Upper lobe of left lung (tissue), 4 donors: ENCODE measurements around the gene UBE2N.

Experiments
- POLR2AphosphoS5 ChIP-seq, 2 donors: sonication (generic); formaldehyde crosslinking; IDR thresholded peaks; one replicate each; pipeline ENCODE4 v1.5.1; 2017; ENCODE audit warnings: antibody characterized with exemption in 2 of 2
- TF ChIP-seq, protein P1 (sequence below), 6 experiments: fragments of 450-650 bp in 4 of 6; fragments of 200-600 bp in 2 of 6; sonication (generic) in 2 of 6; IDR thresholded peaks; one replicate each; pipeline ENCODE4 v1.5.1; 2016 to 2019; ENCODE audit warnings: antibody characterized with exemption in 6 of 6

GRCh38 chr12:93484315-93484981 lies 42.7 kb upstream of the UBE2N start:
- TF ChIP-seq, protein P1, sequence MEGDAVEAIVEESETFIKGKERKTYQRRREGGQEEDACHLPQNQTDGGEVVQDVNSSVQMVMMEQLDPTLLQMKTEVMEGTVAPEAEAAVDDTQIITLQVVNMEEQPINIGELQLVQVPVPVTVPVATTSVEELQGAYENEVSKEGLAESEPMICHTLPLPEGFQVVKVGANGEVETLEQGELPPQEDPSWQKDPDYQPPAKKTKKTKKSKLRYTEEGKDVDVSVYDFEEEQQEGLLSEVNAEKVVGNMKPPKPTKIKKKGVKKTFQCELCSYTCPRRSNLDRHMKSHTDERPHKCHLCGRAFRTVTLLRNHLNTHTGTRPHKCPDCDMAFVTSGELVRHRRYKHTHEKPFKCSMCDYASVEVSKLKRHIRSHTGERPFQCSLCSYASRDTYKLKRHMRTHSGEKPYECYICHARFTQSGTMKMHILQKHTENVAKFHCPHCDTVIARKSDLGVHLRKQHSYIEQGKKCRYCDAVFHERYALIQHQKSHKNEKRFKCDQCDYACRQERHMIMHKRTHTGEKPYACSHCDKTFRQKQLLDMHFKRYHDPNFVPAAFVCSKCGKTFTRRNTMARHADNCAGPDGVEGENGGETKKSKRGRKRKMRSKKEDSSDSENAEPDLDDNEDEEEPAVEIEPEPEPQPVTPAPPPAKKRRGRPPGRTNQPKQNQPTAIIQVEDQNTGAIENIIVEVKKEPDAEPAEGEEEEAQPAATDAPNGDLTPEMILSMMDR (IDR thresholded peaks at IDR 0.05): no peak
- TF ChIP-seq POLR2AphosphoS5 (IDR thresholded peaks at IDR 0.05): no peak
